ENCODE measurements around the gene CORO2B.
"Not testable (repeated sequence)": the region's sequence is repeated elsewhere in the genome, so short reads cannot be mapped to it uniquely, and the experiment has no call there.

Gene CORO2B

DNA sequence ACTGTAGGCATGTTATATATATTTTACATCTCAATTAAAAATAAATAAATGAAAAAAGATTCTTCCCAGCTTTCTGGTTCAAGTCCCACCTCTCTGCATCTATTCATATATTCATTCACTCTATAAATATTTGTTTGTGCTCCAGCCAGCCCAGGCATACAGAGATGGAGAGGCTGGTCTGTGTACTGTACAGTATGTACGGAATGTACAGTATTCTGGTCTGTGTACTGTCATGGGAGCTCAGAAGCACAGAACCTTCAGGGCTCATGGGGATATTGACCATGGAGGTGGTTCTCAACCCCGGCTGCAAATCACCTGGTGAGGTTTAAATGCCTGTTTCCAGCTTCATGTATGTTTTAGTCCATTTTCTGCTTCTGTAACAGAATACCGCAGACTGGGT lies 13.8 kb downstream of the CORO2B start:
- no peak for DNase-seq

DNA sequence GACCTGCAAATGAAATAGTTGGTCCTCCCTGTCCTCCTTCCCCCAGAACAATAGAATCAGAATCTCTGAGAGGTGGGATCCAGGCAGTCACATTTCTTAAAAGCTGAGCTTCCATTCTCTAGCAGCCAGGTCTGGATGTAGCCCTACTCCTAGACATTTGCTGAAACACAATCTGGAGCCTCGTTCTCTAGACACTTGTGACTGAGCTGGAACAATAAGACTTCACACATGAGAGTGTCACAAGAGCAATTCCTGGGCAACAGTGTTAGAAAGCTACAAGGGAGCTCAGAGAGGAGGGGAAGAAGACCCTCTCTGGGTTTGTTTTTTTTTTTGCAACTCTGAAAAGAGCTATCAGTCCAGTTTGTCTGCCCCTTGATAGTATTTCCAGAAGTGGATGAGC lies 14.5 kb downstream of the CORO2B start:
- DNase-seq, result no peak

DNA sequence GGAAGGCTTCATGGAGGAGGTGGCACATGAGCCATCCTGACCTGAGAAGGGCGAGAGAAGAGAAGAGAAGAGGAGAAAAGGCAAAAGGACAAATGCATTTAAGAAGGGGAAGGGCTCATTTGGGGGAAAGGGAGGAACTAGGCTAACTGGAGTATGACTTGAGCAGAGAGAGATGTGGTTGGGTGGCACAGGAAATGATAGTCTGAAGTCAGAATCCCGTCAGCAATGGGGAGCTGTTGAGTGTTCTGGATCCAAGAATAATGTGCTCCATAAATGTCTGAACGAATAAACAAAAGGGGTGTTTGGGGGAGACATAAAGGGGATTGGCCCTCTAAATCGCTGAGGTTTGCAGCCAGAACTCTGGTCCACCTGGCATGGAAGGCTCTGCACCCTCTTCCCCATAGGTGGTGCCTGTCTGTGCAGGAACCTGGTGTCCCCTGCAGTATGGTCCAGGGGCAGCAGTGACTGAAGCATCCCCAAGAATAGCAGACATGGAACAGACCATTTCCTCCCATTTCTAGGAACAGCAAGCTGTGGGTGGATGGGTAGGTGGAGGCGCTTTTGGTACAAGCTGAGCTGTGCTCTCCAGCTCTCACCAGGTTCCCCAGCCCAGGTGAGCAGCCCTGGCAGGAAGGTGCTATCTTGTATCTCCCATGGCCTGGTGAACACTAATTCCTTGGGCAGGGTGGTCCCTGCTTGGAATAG lies 15.2 kb downstream of the CORO2B start:
- DNase-seq, result no peak

DNA sequence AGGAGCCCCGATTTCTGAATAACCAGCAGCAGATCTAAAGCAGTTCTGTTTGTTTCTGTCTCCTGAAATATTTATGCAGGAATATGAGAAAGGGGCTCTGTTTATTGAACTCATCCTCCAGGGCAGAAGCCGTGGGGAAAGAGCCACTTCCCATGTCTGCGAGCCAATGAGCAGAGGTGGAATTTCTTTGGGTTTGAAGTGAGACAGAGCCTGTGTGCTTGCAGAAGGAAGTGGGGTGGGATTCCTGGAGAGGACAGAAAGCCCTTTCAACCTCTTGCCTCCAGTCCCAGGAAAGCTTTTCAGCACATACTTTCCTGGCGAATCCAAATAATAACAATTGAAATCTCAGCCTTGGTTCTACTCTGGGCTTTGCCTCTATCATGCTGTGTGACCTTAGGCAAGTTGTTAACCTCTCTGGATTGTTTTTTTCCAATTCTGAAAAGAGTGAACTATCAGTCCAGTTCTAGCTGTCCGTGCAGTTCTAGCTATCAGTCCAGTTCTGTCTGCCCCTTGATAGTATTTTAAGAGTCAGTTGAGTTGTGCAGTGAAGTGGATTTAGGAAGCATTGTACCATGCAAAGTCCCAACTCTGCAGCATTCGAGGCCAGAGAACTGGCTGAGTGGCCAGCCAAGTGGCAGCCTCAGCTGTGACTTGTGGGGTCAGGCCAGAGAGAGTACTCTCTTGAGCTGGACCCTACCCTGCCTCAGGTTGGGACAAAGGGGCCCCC lies 15.9 kb downstream of the CORO2B start:
- DNase-seq, result no peak

DNA sequence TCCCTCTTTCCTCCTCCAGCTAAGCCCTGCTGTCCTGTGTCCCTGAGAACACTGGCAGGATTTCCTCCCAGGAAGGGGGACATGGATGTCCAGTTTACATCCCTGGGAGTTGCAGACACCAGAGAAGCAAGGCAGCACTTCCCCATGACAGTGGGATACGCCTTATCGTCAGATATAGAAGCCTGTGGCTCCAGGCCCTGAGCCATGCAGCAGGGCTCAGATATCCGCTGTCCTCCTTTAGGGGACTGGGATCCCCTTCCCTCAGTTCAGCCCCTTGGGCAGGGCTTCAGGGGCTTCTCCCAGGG lies 16.4 kb downstream of the CORO2B start:
- DNase-seq, result no peak

DNA sequence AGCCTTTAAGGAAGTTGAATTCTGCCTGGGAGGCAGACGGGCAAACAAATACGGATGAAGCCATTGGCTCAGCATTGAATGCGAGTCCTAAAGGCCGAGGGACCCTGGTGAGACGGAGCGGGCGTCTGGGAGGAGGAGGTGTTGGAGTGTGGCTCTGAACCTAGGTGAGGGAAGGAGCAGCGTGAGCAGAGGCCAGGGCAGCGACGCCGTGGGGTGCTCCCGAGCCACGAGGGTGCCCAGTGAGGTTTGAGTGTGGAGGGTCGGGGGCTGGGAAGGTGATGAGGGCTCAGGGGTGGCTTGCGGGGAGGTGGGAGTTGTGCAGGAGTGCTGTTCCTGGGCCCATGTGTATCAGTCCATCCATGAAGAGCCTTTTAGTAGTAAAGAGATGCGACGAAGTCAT lies 17.0 kb downstream of the CORO2B start:
- no peak for DNase-seq

DNA sequence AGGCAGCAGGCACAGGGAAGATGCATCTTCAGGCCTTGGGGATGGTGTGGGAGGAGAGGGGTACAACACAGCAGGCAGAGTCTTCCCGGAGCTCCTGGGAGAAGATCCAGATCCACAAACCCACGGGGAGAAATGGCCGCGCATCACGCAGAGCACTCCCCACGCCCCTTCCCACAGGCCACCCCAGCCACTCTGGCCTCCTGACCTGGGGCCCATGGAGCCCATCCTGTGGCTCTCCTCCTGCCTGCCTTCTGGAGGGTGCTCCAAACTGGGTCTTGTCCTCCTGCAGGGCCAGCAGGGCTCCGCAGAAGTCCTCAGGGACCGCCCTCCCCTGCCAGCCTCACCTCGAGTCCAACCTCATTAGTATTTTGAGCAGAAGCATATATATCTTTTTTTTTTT lies 17.9 kb downstream of the CORO2B start:
- no peak for DNase-seq

DNA sequence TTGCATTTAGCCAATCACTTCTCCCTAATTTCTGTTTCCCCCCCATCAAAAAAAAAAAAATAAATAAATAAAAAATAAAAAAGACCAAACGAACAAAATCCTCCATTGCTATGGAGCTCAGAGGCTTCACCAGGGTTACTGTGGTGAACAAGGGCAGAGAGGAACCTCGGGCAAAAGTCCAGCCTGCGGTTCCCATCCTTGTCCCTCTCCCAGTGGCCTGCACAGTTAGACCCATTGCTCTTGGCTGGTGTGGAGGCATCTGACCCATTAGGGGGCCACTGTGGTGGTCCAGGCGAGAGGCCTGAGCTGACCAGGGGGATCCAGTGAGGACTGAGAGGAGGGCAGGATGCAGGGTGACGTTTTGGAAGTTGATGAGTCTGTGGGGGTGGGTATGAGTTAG lies 18.8 kb downstream of the CORO2B start:
- no peak for DNase-seq

DNA sequence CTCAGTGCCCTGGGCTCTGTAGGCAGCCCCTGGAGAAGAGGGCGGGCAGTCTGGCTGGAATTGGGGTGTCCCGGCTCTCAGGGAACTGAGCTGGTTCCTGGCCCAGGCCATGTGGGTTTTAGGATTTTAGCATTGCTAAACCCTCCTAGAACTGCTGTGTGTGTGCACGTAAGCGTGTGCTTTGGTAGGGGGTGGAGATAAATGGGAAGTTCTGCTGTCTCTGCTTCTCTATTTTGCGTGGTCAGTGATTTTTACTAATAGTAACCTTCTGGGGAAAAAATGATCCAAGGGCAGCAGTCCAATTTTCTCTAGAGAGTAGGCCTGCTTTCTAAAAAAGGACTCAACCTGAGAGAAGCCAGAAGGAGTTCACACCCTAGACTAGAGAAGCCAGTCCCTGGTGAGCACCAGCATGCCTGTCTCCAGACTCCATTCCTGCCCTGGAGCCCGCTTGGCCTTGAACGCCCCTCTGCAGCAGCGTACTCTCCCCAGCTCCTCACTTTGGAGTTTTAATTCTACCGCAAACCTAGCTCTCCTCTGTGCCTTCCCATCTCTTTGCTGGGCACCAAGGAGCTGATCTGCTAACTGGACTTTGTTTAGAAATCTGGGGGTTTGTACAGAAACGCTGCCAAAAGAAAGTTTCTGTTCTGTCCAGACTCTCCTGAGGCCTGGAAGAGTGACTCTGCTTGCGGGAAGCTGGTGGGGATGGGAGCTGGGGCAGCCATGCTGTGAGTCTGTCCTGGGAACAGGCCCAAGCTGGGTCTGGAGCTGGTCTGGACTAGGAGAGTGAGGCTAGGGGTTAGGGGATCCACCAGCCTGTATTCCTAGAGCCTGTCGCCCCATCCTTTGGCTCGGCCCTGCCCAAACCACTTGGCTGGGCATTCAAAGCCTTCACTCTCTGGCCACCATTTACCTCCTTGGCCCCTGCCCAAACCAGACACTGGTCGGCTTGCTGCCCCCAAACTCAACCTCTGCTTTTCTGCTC lies 19.7 kb downstream of the CORO2B start:
- DNase-seq, result no peak

DNA sequence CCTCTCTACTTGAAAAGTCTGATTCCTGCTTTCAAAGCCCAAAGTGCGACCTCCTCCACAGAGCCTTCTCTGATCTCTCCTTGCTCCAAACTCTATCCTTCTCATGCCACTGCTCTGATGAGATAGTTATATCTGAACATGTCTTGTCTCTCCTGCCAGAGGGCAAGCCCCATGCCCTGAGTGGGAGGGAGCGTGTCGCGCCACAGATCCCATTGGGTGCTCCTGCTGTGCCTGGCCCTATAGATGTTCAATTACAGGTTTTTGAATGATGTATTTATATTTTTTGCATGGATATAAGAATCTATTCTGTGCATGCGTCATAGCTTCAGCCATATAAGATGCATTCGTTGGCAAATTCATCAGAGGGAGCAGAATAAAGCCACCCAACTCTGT lies 20.4 kb downstream of the CORO2B start:
- no peak for DNase-seq

DNA sequence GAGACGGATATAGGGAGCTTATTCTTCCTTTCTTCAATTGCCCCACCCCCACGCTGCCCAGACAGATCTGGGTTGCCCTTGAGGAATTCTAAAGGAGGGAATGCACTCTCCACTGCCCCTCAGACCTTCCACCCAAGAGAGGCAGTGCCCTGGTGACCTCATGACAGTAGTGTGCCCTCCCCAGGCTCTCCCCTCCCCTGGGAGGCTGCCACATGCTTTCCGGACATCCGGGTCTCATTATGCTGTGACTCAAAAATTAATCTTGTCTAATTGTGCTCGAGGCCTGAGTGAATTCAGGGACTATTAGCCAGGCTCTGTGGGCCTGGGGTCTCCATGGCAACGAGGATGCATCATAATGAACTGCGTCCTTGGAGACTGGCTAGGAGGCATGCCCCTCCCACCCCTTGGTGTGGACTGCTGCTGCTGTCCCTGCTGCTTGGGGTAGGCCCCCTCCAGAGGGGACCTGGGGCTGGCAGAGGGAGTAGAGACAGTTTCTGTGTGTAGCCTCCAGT lies 20.8 kb downstream of the CORO2B start:
- DNase-seq, result no peak

DNA sequence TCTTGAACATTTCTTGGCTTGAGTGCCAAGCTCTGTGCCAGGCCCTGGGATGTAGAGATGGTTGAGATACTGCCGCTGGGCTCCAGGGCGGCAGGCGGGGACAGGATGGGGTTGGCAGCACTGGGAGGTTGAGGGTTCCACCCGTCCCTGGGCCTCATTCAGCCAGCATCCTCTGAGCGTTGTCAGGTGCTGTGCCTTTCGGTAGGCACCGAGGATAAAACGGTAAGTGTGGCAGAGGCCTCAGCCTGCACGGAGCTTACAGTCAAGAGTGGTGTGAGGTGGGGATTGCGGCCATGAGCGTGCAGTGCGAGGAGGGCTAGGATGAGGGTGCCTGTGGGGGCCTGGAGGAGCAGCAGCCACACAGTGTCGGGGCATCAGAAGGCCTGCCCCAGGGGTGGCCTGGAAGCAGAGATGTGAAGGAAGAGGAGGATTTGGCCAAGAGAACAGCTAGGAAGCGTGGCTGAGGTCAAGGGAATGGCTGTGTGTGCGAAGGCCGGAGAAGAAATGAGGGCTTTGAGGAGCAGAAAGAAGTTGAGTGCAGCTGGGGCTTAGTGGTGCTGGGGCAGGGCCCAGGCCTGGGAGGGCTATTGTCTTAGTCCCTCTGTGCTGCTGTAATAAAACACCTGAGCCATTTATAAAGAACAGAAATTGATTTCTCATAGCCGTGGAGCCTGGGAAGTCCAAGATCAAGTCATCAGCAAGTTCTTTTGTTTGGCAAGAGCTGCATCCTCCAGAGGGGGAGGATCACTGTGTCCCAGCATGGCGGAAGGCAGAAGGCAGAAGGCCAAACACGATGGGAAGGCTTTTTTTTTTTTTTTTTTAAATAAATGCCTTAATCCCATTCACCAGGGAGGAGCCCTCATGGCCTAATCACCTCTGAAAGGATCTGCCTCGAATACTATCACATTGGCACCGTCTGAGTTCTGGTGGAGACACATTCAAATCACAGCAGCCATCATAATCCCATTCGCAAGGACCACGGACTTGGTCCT lies 22.7 kb downstream of the CORO2B start:
- no peak for DNase-seq

DNA sequence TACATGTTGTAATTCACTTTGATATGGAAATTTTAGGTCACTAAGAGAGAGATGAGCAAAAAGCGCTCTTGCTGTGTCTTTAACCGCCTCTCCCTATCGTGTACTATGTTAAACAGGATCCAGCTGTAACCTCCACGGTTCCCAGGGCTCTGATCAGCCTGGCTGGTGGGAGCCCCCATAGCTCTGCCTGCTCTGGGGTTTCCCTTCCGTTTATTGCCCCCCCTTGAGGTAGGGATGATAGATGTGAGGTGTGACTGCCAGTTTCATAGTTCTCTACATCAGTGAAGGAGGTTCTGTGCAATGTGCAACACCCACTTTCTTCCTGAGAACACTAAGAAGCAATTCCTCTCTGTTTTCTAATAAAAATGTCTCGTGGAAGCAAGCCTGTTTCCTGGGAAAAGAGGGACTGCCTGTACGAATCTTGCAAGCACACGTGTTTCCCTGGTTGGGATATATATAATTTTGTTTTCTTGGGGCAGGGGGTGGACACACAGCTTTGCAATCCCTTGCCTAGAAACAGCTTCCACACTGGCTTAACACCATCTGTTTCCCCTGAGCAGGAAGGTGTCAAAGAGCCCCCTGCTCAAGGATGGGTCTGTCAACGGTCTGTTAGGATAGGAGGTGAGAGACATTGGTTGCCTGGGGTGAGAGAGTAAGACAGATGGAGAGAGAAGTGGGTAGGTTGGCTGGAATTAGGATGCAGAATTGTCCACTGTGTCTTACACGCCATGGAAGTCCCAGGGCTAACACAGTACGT lies 23.8 kb downstream of the CORO2B start:
- no peak for DNase-seq

DNA sequence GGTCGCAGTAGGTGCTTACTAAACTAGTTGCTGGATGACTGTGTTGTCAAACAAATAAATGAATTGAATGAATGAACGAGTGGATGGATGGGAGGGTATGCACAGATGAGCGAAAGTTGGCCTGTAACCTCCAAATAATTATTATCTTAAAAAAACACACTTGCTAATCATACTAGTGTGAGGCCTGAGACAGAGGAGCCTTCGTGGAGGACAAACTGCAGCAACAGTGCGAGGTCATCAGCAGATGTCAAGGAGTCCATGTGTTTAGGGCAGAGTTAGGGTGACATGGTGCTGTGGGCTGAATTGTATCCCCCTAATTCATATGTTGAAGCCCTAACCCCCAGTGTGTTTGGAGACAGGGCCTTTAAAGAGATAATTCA lies 24.4 kb downstream of the CORO2B start:
- DNase-seq, result no peak

DNA sequence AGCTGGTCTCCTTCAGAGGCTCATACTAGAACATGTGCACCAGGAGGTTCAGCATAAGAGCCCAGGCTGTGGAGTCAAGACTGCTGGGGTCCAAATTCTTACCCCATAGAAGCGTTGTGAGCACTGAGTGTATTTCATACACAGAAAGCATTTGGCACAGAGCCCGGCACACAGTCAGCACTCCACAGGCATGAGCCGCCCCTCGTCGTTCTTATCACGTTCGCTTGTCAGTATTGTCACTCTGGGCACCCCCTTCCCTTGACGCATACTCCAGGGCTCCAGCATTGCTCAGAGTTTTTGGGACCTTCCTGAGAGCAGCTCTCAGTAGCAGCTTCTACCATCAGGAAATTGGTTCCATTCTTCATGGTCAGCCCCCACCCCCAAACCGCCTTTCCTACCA lies 25.2 kb downstream of the CORO2B start:
- no peak for DNase-seq

DNA sequence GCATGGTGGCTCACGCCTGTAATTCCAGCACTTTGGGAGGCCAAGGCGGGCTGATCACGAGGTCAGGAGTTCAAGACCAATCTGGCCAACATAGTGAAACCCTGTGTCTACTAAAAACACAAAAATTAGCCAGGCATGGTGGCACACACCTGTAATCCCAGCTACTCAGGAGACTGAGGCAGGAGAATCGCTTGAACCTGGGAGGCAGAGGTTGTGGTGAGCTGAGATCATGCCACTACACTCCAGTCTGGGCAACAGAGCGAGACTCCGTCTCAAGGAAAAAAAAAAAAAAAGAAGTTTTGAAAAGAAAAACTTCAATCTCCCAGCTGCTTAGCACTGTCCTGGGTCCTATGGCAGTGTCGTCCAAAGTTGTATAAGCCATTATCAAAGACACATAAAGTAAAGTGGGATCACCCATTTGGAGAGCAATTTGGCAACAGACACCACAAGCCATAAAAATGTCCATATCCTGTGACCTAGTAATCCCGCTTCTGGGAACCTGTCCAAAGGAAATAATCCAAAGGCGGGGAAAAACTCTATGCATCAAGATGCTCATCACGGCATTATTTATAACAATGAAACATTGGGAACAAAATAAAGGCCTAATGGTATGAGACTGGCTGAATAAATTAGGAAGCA lies 26.2 kb downstream of the CORO2B start:
- DNase-seq, result not testable (repeated sequence)

DNA sequence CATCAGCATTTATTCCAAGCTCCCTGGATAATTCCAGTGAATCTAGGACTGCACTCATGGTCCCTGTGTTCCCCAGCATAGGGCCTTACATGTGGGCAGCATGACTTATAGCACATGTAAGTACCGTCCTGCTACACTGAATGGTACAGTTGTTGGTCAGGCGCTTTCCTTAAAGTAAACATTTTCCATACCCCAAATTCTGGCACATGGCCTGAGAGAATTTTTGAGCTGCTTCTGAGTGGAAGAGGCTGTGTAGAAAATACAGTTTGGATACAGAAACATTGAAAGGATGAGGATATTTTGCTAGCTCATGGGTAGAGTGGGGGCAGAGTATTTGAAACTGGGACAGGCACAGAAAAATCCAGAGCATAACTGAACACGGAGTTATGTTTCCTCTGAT lies 27.6 kb downstream of the CORO2B start:
- no peak for DNase-seq

DNA sequence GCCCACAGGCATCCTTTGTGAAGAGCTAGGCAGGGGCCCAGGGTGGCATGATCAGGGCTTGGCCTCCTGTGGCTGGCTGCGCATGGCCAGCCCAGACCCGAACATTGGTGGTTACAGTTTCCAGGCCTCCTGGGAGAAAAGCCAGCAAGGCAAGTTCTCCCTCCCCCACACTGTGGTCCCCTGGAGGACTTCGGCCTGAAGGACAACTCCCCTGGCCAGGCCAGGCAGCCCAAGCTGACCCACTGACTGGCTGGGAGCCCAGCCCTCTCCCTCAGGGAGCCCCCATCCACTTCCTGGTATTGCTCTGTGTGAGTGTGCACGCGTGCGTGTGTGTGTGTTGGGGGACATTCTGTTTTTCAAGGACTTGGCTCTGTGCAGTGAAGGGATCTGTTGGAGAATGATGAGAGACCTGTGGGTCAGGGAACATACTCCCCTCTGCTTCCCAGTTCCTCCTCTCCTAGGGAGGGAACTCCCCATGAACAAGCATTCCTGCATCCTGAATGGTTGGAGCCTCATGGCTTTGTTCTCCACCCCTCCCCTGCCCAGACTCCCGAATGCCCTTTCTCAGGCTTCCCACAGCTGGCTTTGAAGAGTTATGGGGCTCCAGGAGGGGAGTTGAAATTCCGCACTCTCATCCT lies 29.5 kb downstream of the CORO2B start:
- DNase-seq, result no peak

DNA sequence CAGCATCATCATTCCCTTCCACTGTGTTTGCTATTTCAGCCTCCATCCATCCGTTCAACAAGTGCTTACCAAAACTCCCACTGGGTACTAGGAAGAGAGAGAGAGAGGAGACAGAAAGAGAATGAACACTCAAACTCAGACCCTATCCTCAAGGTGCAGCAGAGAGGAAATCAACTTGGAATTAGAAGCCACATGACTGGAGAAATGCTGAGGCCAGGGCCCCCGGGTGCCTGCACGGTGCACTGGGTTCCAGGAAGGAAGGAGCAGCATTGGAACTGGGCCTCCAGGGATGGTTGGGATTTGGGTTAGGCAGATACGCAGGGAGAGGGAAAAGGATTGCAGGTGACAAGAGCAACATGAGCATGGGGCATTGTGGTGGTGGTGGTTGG lies 30.0 kb downstream of the CORO2B start:
- no peak for DNase-seq

DNA sequence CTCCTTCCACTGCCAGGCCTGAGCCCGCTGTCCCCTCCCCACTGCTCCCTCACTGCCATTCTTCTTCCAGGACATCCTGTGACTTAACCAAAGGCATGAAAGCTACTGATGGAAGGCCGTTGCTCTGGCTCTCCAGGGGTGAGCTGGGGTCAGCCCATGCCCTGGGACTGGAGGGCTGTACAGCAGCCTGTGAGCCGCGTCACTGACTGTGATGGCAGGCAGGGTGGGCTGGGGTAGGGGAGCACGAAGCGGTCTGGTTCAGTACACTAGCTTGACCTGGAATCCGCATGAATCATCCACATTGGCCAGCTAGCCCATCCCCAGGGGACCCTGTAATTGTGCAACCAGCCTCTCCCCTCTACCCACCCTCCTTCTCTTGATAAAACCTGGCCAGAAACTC lies 30.8 kb downstream of the CORO2B start:
- no peak for DNase-seq

DNA sequence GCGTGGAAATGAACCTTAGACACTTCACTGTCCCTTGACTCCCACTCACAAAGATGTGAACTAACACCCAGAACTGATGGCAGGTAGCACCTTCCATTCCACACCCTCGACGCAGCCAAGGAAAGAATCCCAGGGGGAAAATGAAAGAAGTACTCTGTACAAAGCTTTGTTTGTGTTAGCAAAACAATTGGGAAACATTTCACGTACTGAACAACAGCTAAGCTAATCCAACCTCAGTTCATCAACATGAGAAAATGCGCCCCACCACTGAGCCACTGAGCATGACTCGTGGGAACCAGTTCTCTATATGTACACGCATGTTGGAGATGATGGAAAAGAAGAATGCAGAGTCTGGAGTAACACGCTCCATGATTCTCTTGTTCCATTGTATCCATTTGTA lies 32.0 kb downstream of the CORO2B start:
- no peak for DNase-seq

All from SW 1271 (cell line).